Osteoblast (primary cell): ENCODE data around the gene NFIA. TPM values are rescaled to one million over a fixed set of nuclear protein-coding genes. Genes with fewer than 3 reads are reported as not detected.

ENCODE experiments used
- DNase-seq: peaks from one replicate; pipeline ENCODE4 v3.0.0; 2011; ENCODE audit warnings: low spot score, mixed read lengths; ENCODE audit not compliant: insufficient read length; ENCODE audit errors: missing footprints
- H2AFZ ChIP-seq: 2 replicates; pipeline ENCODE4 v1.6.0; 2011; ENCODE audit warnings: mild to moderate bottlenecking, low read length
- H3K27ac ChIP-seq: 2 replicates; pipeline ENCODE4 v1.5.1; 2011; ENCODE audit warnings: mild to moderate bottlenecking, low read depth, low read length, moderate library complexity
- H3K27me3 ChIP-seq: 2 replicates; pipeline ENCODE4 v1.6.0; 2012; ENCODE audit warnings: mild to moderate bottlenecking, control low read depth, inconsistent platforms, low read length, moderate library complexity; ENCODE audit not compliant: insufficient read depth
- H3K36me3 ChIP-seq: 2 replicates; pipeline ENCODE4 v1.5.1; 2011; ENCODE audit warnings: mild to moderate bottlenecking, low read length, control low read depth, moderate library complexity; ENCODE audit not compliant: insufficient read depth
- H3K4me1 ChIP-seq: 2 replicates; pipeline ENCODE4 v1.5.1; 2011; ENCODE audit warnings: mild to moderate bottlenecking, low read length, control low read depth, moderate library complexity; ENCODE audit not compliant: insufficient read depth
- H3K4me2 ChIP-seq: 2 replicates; pipeline ENCODE4 v1.6.0; 2011; ENCODE audit warnings: mild to moderate bottlenecking, low read length; ENCODE audit not compliant: insufficient read depth
- H3K4me3 ChIP-seq: fragments of 200-600 bp; sonication (generic); 3 replicates; pipeline ENCODE4 v1.5.1; 2012; ENCODE audit warnings: mild to moderate bottlenecking, low read length, inconsistent platforms; ENCODE audit not compliant: insufficient read depth
- H3K79me2 ChIP-seq: 2 replicates; pipeline ENCODE4 v1.6.0; 2012; ENCODE audit warnings: mild to moderate bottlenecking, low read length, control low read depth, inconsistent platforms; ENCODE audit not compliant: insufficient read depth
- H3K9me3 ChIP-seq: 2 replicates; pipeline ENCODE4 v1.5.1; 2011; ENCODE audit warnings: low read depth, low read length, control low read depth
- H4K20me1 ChIP-seq: 2 replicates; pipeline ENCODE4 v1.6.0; 2012; ENCODE audit warnings: mild to moderate bottlenecking, low read length, control low read depth; ENCODE audit not compliant: insufficient read depth
- total RNA-seq: library from RNA; depleted of rRNA; stranded (reverse); fragments of >200 nt; gene quantifications from 2 replicates; pipeline ENCODE4 v1.2.3, GENCODE V29; 2012
- TF ChIP-seq, protein P1 (sequence below): IDR thresholded peaks from 2 replicates; pipeline ENCODE4 v1.5.1; 2011; ENCODE audit warnings: mild to moderate bottlenecking, low read depth, low read length, moderate library complexity; ENCODE audit errors: extremely low read depth

Gene NFIA
- total RNA-seq, 1 donor, result 7.2 TPM

DNA sequence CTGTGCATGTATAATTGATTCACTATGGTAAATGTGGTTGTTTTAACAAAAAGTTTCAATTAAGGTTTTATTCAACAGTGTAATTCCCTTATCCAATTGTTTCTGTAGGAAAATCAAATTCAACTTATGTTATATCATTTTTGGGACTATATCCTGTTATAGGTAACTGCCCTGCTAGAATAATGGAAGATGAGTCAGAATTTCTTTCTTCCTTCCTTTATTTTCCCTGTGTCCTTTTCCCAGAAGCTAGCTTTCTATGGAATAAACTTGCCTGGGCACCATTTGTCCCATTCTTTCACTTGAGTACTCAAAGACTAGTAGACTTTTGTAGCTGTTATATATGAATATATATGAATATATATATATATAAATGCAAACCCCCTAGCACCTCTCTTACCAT lies 341.3 kb downstream of the NFIA start:
- TF ChIP-seq, protein P1, sequence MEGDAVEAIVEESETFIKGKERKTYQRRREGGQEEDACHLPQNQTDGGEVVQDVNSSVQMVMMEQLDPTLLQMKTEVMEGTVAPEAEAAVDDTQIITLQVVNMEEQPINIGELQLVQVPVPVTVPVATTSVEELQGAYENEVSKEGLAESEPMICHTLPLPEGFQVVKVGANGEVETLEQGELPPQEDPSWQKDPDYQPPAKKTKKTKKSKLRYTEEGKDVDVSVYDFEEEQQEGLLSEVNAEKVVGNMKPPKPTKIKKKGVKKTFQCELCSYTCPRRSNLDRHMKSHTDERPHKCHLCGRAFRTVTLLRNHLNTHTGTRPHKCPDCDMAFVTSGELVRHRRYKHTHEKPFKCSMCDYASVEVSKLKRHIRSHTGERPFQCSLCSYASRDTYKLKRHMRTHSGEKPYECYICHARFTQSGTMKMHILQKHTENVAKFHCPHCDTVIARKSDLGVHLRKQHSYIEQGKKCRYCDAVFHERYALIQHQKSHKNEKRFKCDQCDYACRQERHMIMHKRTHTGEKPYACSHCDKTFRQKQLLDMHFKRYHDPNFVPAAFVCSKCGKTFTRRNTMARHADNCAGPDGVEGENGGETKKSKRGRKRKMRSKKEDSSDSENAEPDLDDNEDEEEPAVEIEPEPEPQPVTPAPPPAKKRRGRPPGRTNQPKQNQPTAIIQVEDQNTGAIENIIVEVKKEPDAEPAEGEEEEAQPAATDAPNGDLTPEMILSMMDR, result no peak
- Histone ChIP-seq H3K27me3 (no peaks in the 10 kb centered on the region), H3K79me2 (no peaks in the 10 kb centered on the region), H3K4me3 (no peak overlapping the region), H3K4me2 (no peak overlapping the region), H2AFZ (no peak overlapping the region), H3K36me3 (no peaks in the 10 kb centered on the region), H3K27ac (no peak overlapping the region), H3K9me3 (no peaks in the 10 kb centered on the region), H3K4me1 (no peaks in the 10 kb centered on the region), H4K20me1 (no peaks in the 10 kb centered on the region)
- DNase-seq, result no peak

DNA sequence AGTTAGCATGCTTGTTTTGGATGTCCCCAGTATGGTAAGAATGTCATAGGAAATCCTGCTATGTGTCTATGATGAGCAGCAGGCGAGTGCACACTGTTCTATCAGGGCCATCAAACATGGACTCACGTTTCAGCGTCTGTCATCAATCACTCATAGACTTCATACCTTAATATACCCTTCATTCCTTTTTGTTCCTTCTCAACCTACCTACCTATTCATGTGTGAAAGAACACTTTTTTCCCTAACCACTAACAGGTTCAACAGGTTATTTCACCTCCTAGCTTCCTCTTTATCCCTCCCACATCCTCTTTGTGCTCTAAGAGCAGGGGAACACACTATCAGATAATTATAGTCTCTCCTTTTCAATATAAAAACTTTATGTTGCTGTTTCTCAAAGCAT lies 342.0 kb downstream of the NFIA start:
- no peak overlapping the region for H3K27ac ChIP-seq
- no peaks in the 10 kb centered on the region for H3K27me3 ChIP-seq
- TF ChIP-seq, protein P1, result no peak
- H3K36me3 ChIP-seq, result no peaks in the 10 kb centered on the region
- H3K4me3 ChIP-seq, result no peak overlapping the region
- H3K9me3 ChIP-seq, result no peaks in the 10 kb centered on the region
- no peaks in the 10 kb centered on the region for H4K20me1 ChIP-seq
- no peak overlapping the region for H2AFZ ChIP-seq
- no peak for DNase-seq
- no peaks in the 10 kb centered on the region for H3K4me1 ChIP-seq
- no peaks in the 10 kb centered on the region for H3K79me2 ChIP-seq
- H3K4me2 ChIP-seq, result no peak overlapping the region

DNA sequence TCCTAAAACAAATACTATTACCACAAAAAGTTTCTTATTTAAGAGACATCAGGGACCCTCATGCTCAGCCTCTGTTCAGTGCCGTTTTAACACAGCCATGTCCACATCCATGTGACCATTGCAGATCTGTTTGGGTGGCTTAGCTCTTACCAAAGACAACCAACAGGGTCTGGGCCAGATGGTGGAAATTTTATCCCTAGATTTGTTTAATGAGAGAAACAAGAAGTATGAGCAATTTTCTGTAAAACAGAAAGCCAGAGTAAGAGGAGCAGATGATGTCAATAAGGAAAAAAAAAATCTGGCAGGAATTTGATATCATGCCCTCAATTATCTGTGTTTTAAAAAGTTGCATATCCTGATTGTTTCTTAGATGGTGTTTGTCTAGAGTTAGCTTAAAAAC lies 342.7 kb downstream of the NFIA start:
- no peak overlapping the region for H2AFZ ChIP-seq
- DNase-seq, result no peak
- H3K4me1 ChIP-seq, result no peaks in the 10 kb centered on the region
- H3K27me3 ChIP-seq, result no peaks in the 10 kb centered on the region
- no peak overlapping the region for H3K4me2 ChIP-seq
- H3K27ac ChIP-seq, result no peak overlapping the region
- TF ChIP-seq, protein P1, result no peak
- H3K36me3 ChIP-seq, result no peaks in the 10 kb centered on the region
- no peak overlapping the region for H3K4me3 ChIP-seq
- no peaks in the 10 kb centered on the region for H3K9me3 ChIP-seq
- no peaks in the 10 kb centered on the region for H3K79me2 ChIP-seq
- H4K20me1 ChIP-seq, result no peaks in the 10 kb centered on the region

DNA sequence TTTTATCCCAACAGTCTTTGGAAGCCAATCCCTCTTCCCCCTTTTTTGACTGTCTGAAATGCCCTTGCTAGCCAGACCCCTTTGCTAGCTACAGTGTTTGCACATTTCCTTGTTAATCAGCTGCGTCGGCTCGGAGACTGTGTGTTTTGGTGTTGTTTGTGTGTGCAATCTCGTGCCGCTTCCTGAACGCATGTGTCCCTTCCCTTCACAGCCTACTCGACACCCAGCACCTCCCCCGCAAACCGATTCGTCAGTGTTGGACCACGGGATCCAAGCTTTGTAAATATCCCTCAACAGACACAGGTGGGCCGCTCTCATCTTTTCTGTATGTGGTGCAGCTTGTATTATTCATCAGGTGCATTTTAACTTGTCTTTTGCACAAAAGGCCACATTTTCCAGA lies 343.9 kb downstream of the NFIA start:
- H3K79me2 ChIP-seq, result no peaks in the 10 kb centered on the region
- H3K4me3 ChIP-seq, result no peak overlapping the region
- H3K27ac ChIP-seq, result no peak overlapping the region
- TF ChIP-seq, protein P1, result no peak
- no peak overlapping the region for H3K4me2 ChIP-seq
- no peaks in the 10 kb centered on the region for H4K20me1 ChIP-seq
- no peaks in the 10 kb centered on the region for H3K9me3 ChIP-seq
- H3K4me1 ChIP-seq, result no peaks in the 10 kb centered on the region
- H3K36me3 ChIP-seq, result no peaks in the 10 kb centered on the region
- no peaks in the 10 kb centered on the region for H3K27me3 ChIP-seq
- H2AFZ ChIP-seq, result no peak overlapping the region
- no peak for DNase-seq
